HUES6 (cell line): ENCODE measurements around the gene FBXO8.

Experiments
- H3K27ac ChIP-seq: 2 replicates; pipeline ENCODE4 v1.7.0; 2013; ENCODE audit warnings: low read depth, mild to moderate bottlenecking, low read length, inconsistent platforms
- H3K27me3 ChIP-seq: 2 replicates; pipeline ENCODE4 v1.6.1; 2013; ENCODE audit warnings: low read length; ENCODE audit not compliant: control insufficient read depth, insufficient read depth
- H3K36me3 ChIP-seq: 2 replicates; pipeline ENCODE4 v1.6.1; 2013; ENCODE audit warnings: low read length; ENCODE audit not compliant: control insufficient read depth, insufficient read depth
- H3K4me1 ChIP-seq: 2 replicates; pipeline ENCODE4 v1.6.1; 2013; ENCODE audit warnings: low read length; ENCODE audit not compliant: control insufficient read depth, insufficient read depth
- H3K4me3 ChIP-seq: 2 replicates; pipeline ENCODE4 v1.5.1; 2013; ENCODE audit warnings: low read depth, low read length
- H3K9ac ChIP-seq: one replicate; pipeline ENCODE4 v1.6.1; 2013; ENCODE audit warnings: mild to moderate bottlenecking, low read length
- H3K9me3 ChIP-seq: 2 replicates; pipeline ENCODE4 v1.6.1; 2013; ENCODE audit warnings: low read depth, low read length; ENCODE audit not compliant: control insufficient read depth, insufficient read depth

Gene FBXO8

GRCh38 chr4:174217273-174218126 is 66.0 kb downstream of the FBXO8 start:
- peak overlapping the region; percentile 40 for H3K9ac ChIP-seq

GRCh38 chr4:174216799-174217272 is 66.6 kb downstream of the FBXO8 start:
- no peaks in the 10 kb centered on the region for H3K9me3 ChIP-seq
- peak overlapping the region; percentile 52 for H3K4me3 ChIP-seq
- H3K4me1 ChIP-seq: peaks cover 37% of the 10 kb centered on the region
- no peaks in the 10 kb centered on the region for H3K36me3 ChIP-seq
- H3K27ac ChIP-seq: no peak overlapping the region
- peak overlapping the region; percentile 40 for H3K9ac ChIP-seq
- peaks cover 97% of the 10 kb centered on the region for H3K27me3 ChIP-seq

More at GRCh38 chr4:174217273-174218126, 66.0 kb downstream of the FBXO8 start:
- Histone ChIP-seq H3K27ac (peak overlapping the region; percentile 12; the same call in 1 of the 2 replicates), H3K4me1 (peaks cover 34% of the 10 kb centered on the region), H3K36me3 (no peaks in the 10 kb centered on the region), H3K27me3 (peaks cover 94% of the 10 kb centered on the region), H3K9me3 (no peaks in the 10 kb centered on the region), H3K4me3 (peak overlapping the region; percentile 52)

GRCh38 chr4:174215961-174216680 is 67.3 kb downstream of the FBXO8 start:
- Histone ChIP-seq H3K9ac (no peak overlapping the region), H3K4me3 (peak overlapping the region; percentile 52; the same call in 1 of the 2 replicates), H3K9me3 (no peaks in the 10 kb centered on the region), H3K4me1 (peaks cover 42% of the 10 kb centered on the region), H3K27ac (no peak overlapping the region), H3K27me3 (peaks cover 97% of the 10 kb centered on the region), H3K36me3 (no peaks in the 10 kb centered on the region)

GRCh38 chr4:174215057-174215456 is 68.4 kb downstream of the FBXO8 start:
- H3K9me3 ChIP-seq: no peaks in the 10 kb centered on the region
- no peak overlapping the region for H3K27ac ChIP-seq
- H3K9ac ChIP-seq: peak overlapping the region; percentile 64
- peaks cover 42% of the 10 kb centered on the region for H3K4me1 ChIP-seq
- peak overlapping the region; percentile 62 for H3K4me3 ChIP-seq
- peaks cover 100% of the 10 kb centered on the region for H3K27me3 ChIP-seq
- H3K36me3 ChIP-seq: no peaks in the 10 kb centered on the region

- H3K4me3 ChIP-seq: peak overlapping the region; percentile 62
- H3K36me3 ChIP-seq: no peaks in the 10 kb centered on the region
- H3K9me3 ChIP-seq: no peaks in the 10 kb centered on the region
- H3K27me3 ChIP-seq: peaks cover 97% of the 10 kb centered on the region
- H3K9ac ChIP-seq: peak overlapping the region; percentile 64
- no peak overlapping the region for H3K27ac ChIP-seq
- H3K4me1 ChIP-seq: peaks cover 42% of the 10 kb centered on the region
Observed at GRCh38 chr4:174214101-174214878, 69.2 kb downstream of the FBXO8 start.

GRCh38 chr4:174213731-174214100 is 69.8 kb downstream of the FBXO8 start:
- Histone ChIP-seq H3K4me3 (peak overlapping the region; percentile 62), H3K9ac (peak overlapping the region; percentile 49), H3K27ac (no peak overlapping the region), H3K4me1 (peaks cover 42% of the 10 kb centered on the region), H3K36me3 (no peaks in the 10 kb centered on the region), H3K9me3 (no peaks in the 10 kb centered on the region), H3K27me3 (peaks cover 97% of the 10 kb centered on the region)

- peaks cover 86% of the 10 kb centered on the region for H3K27me3 ChIP-seq
- H3K4me1 ChIP-seq: peaks cover 31% of the 10 kb centered on the region
- no peak overlapping the region for H3K27ac ChIP-seq
- no peaks in the 10 kb centered on the region for H3K36me3 ChIP-seq
- H3K9me3 ChIP-seq: no peaks in the 10 kb centered on the region
- peak overlapping the region; percentile 38; the same call in 1 of the 2 replicates for H3K4me3 ChIP-seq
- H3K9ac ChIP-seq: no peak overlapping the region
Observed at GRCh38 chr4:174212061-174212460, 71.4 kb downstream of the FBXO8 start.

- Histone ChIP-seq H3K9ac (no peak overlapping the region), H3K27ac (no peak overlapping the region), H3K9me3 (no peaks in the 10 kb centered on the region), H3K4me3 (peak overlapping the region; percentile 38; the same call in 1 of the 2 replicates), H3K36me3 (no peaks in the 10 kb centered on the region), H3K4me1 (peaks cover 27% of the 10 kb centered on the region), H3K27me3 (peaks cover 86% of the 10 kb centered on the region)
Observed at GRCh38 chr4:174211622-174212044, 71.8 kb downstream of the FBXO8 start.

GRCh38 chr4:174210952-174211490 is 72.4 kb downstream of the FBXO8 start:
- peaks cover 21% of the 10 kb centered on the region for H3K4me1 ChIP-seq
- no peak overlapping the region for H3K27ac ChIP-seq
- H3K9ac ChIP-seq: no peak overlapping the region
- H3K9me3 ChIP-seq: no peaks in the 10 kb centered on the region
- H3K36me3 ChIP-seq: no peaks in the 10 kb centered on the region
- no peak overlapping the region for H3K4me3 ChIP-seq
- H3K27me3 ChIP-seq: peaks cover 80% of the 10 kb centered on the region

GRCh38 chr4:174210354-174210753 is 73.1 kb downstream of the FBXO8 start:
- Histone ChIP-seq H3K4me3 (no peak overlapping the region), H3K9me3 (no peaks in the 10 kb centered on the region), H3K9ac (no peak overlapping the region), H3K36me3 (no peaks in the 10 kb centered on the region), H3K4me1 (peaks cover 19% of the 10 kb centered on the region), H3K27ac (no peak overlapping the region), H3K27me3 (peaks cover 73% of the 10 kb centered on the region)
